NCI-H1048 (cell line): ENCODE results near the gene NELFB.
"Not testable (repeated sequence)": the region's sequence is repeated elsewhere in the genome, so short reads cannot be mapped to it uniquely, and the experiment has no call there.

Experiments
- DNase-seq: peaks from one replicate; lab custom pipeline; 2025; lab: John Stamatoyannopoulos, UW

Gene NELFB

DNA sequence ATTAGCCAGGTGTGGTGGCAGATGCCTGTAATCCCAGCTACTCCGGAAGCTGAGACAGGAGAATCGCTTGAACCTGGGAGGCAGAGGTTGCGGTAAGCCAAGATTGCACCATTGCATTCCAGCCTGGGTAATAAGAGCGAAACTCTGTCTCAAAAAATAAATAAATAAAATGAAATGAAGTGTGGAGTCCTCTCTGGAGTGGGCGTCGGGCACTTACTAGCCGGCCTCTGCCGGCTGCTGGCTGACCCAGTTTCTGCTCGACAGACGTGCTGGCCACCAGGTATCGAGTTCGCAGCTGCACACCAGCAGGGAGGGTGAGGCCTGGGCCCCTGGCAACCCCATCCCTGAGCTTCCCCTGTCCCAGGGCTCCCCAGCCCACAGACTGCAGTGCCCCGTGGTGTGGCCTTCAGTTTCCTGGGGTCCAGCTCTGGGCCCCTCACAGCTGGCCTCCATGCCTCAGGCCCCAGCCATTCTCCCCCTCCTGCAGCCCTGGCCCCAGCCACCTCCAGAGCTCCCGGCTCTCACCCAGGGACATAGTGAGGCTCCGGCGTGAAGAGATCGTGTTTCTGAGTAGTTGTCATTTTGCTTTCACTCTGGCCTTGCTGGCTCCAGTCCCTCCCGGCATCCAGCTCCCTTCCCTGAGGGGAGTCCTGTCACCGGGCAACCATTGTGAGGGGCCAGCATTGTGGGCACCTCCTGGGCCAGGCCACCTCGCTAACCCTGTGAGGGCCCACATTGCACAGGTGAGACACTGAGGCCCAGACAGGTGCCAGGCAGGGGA is 7.8 kb upstream of the NELFB start:
- no peak for DNase-seq

DNA sequence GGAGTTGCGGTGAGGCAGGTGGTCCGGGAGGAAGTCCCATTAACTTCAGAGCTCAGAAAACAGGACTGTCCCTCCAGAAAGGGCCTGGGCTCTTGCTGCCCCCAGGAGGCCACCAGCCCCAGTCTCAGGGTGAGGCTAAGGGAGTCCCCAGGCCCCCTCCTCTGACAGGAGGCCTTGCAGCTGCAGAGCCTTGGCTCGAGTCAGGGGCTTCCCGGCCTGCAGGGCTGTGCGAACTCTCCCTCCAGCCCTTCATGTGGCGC is 7.3 kb upstream of the NELFB start:
- no peak for DNase-seq

DNA sequence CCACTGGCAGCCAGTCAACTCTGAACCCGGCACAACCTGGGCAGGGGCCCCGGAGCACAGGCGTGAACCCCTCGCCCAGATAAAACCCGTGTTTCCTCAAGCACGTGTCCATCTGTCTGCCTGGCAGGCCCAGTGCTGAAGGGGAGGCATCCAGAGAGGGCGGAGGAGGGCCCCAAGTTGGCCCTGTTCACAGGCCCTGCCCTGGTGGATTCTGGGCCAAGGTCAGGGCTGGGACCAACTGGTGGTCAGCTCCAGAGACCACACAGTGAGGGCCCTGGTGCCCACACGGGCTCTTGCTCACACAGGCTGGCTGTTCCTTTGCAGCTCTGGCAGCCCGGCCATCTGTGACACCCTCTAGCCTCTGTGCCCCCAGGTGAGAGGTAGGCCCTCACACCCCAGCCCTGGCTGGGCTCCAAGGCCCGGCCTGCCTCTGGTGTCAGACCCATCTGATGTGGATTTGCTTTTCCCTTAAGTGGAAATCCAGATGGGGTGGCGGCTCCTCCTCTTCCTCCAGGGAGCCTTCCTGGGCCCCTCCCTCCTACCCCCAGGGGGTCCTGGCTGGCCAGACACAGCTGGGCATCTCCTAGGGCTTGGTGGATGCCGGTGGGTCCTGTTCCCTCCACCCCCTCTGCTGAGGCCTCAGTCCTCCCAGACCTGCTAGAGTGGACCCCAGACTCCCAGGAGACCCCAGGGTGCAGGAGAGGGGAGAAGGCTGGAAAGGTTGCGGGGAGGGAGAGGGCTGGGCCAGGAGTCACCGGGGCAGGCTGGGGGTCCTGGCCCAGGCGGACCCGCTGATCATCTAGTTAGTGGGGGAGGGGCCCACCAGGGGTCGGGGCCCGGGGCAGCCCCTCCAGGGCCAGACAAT is 4.6 kb upstream of the NELFB start:
- DNase-seq = no peak

- DNase-seq = no peak
Observed at GRCh38 chr9:137251194-137251461, 4.0 kb upstream of the NELFB start, which contains the start of gene STPG3. STPG3 (plus strand) TSS chr9:137251286; CDS start chr9:137251287, 1 bp downstream.

DNA sequence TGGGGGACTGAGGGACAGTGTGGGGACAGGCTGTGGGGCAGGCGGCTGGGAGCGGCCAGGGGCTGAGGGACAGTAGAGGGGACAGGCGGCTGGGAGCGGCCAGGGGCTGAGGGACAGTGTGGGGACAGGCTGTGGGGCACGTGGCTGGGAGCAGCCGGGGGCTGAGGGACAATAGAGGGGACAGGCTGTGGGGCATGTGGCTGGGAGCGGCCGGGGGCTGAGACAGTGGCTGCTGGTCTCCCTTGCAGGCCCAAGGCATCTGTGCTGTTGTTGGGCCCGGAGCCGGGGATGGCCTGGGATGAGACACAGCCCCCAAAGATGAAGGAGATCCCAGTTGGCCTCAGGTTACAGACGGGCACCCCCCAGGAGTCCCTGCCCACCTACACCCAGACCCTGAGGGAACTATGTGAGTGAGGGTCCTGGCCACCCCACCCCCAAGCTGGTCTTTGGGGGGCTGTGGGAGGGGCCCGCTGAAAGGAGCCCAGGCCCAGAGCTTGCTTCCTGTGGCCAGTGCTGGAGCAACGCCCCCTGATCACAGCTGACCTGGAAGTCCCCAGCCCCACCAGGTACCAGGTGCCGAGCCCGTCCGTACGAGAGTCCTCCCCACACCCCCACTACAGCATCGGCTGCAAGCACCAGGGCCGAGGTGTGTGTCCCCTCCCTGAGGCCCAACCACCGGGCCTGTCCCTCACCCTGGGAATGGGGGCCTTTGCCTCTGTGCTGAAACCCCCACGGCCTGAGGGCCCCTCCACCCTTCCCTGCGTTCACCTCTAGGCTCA is 3.4 kb upstream of the NELFB start:
- DNase-seq = no peak

- no peak for DNase-seq
Observed at GRCh38 chr9:137252555-137253506, 2.3 kb upstream of the NELFB start.

- DNase-seq = no peak
Observed at GRCh38 chr9:137253717-137254623, 1.2 kb upstream of the NELFB start.

DNA sequence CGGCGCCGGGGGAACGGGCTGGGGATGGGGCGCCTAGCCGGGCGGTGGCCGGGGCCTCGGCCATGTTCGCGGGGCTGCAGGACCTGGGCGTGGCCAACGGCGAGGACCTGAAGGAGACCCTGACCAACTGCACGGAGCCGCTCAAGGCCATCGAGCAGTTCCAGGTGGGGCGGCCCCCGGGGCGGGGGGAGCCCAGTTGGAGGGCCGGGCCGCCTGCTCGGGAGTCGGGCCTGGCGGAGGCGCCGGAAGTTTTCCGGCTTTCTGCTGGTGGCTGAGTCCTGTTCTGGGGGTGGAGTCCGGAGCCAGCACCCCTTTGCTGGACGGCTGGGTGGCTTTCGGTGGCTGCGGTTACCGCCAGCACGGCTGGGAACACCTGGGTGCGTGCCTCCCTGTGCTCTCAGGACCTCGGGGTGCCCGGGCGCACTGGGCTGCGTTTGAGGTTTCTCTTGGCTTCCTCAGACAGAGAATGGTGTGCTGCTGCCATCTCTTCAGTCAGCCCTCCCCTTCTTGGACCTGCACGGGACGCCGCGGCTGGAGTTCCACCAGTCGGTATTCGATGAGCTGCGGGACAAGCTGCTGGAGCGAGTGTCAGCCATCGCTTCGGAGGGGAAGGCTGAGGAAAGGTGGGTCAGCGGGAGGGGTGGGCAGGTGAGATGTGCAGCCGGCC is 454 bp downstream of the NELFB start:
- no peak for DNase-seq

- no peak for DNase-seq
Observed at GRCh38 chr9:137256362-137256761, 1.2 kb downstream of the NELFB start.

DNA sequence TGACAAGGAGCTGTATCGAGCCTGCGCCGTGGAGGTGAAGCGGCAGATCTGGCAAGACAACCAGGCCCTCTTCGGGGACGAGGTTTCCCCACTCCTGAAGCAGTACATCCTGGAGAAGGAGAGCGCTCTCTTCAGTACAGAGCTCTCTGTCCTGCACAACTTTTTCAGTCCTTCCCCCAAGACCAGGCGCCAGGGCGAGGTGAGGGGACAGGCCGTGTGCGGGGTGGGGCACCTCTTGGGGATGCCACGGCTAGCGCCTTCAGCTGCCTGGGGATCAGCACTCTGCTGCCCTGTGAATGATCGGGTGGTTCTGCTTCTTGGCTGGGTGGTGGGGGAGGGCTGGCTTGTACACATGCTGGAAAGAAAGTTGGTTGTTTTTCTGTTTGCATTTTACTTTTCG is 1.7 kb downstream of the NELFB start:
- DNase-seq = no peak

- not testable (repeated sequence) for DNase-seq
Observed at GRCh38 chr9:137262173-137262908, 7.2 kb downstream of the NELFB start.

- DNase-seq = no peak
Observed at GRCh38 chr9:137262909-137263285, 7.8 kb downstream of the NELFB start.

DNA sequence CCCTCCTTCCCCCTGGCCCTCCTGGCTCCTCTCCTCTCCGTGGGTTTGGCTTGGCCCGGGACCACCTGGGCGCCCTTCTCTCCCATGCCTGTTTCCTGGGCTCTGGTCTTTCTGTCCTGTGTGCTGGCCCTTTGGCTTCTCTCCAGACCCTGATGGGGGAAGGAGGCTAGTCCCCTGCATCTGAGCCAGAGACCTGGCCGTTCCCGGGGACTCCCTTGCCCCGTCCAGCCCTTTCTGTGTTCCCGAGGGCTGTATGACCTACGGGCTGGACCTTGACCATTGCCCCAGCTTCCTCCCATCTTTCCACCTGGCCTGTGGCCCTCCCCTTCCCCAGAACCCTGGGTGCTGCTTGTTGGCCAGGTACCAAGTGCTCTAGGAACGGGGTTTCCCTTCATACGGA is 8.4 kb downstream of the NELFB start:
- DNase-seq = no peak

GRCh38 chr9:137264067-137264466 is 8.9 kb downstream of the NELFB start:
- no peak for DNase-seq

GRCh38 chr9:137265496-137266161 is 10.5 kb downstream of the NELFB start:
- no peak for DNase-seq

GRCh38 chr9:137266162-137266527 is 11.0 kb downstream of the NELFB start:
- no peak for DNase-seq

DNA sequence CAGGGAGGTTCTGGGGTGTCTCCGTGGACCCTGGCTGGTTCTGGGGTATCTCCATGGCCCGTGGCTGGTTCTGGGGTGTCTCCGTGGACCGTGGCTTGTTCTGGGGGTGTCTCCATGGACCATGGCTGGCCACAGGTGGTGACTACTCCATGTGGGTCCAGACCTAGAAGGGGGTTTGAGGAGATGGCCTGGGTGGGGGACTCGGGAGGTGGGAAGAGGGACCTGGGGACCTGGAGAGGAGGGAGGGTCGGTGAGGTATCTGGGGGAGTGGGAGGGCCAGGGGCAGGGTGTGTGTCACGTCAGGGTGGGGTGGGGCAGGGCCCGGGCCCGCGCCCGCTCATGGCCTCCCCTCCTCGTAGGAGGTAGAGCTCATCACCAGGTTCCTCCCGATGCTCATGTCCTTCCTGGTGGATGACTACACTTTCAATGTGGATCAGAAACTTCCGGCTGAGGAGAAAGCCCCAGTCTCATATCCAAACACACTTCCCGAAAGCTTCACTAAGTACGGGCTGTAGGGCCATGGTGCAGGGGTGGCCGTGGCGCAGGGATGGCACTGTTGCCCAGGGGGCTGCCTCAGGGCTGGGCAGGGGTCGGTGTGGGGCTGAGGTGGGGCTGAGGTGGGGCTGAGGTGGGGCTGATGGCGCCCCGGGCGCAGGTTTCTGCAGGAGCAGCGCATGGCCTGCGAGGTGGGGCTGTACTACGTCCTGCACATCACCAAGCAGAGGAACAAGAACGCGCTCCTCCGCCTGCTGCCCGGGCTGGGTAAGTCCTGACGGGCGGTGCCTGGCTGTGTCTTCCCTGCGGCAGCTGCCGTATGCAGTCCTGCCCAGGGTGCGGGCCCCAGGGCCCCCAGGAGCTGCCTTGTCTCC is 11.7 kb downstream of the NELFB start:
- DNase-seq = no peak

DNA sequence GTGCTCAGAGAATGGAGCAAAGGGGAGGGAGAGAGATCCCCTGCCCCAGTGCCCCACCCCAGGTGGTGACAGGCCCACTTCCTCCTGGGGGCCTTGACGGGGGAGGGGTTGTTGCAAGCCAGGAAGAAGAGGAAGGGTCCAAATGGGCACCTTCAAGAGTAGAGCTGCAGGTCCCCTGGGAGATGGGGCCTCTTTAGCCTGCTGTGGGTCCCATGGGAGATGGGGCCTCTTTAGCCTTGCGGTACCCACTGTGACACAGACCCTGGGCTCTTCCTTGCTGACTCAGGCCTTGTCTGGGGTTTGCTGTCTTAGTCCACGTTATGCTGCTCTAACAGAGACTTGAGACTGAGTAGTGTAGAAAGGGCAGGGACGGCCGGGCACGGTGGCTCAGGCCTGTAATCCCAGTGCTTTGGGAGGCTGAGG is 12.8 kb downstream of the NELFB start:
- DNase-seq = no peak
